Suprapubic skin (tissue), 4 donors: ENCODE results near the gene ASB3.
A peak's percentile ranks its signal among the peaks of the same experiment; 100 is the strongest.

Source experiments
- CTCF ChIP-seq, 2 donors: fragments of 200-600 bp in 1 of 2; fragments of 450-650 bp in 1 of 2; sonication (generic) in 1 of 2; IDR thresholded peaks; one replicate each; pipeline ENCODE4 v1.5.1; 2016 to 2019; ENCODE audit warnings: antibody characterized with exemption in 2 of 2, mild to moderate bottlenecking in 1 of 2, moderate library complexity in 1 of 2
- EP300 ChIP-seq: sonication (generic); formaldehyde crosslinking; IDR thresholded peaks from one replicate; pipeline ENCODE4 v1.6.1; 2017; ENCODE audit warnings: antibody characterized with exemption
- POLR2A ChIP-seq, 2 donors: fragments of 450-650 bp; IDR thresholded peaks; one replicate each; pipeline ENCODE4 v1.6.1; 2017; ENCODE audit warnings: antibody characterized with exemption in 2 of 2, mild to moderate bottlenecking in 2 of 2, moderate library complexity in 2 of 2
- POLR2AphosphoS5 ChIP-seq, 3 donors: sonication (generic); formaldehyde crosslinking; IDR thresholded peaks; one replicate each; pipeline ENCODE4 v1.6.1; 2017; ENCODE audit warnings: antibody characterized with exemption in 3 of 3

GRCh38 chr2:53786705-53787613 is at the start of gene ASB3, which contains the start of gene ERLEC1:
- no peak for TF ChIP-seq CTCF (IDR thresholded peaks at IDR 0.05)
- TF ChIP-seq EP300: no peak
- peak in 1 of 3 donors; percentile 86 for TF ChIP-seq POLR2AphosphoS5 (IDR thresholded peaks at IDR 0.05)
- peak; percentile 35 to 52 for TF ChIP-seq POLR2A (IDR thresholded peaks at IDR 0.05)
